SK-N-SH (cell line): ENCODE data around the gene PARD3B.

Experiments used
- CHD2 ChIP-seq: fragments of 150-350 bp; IDR thresholded peaks from 2 replicates; pipeline ENCODE4 v1.6.1; 2018; ENCODE audit warnings: low read length; ENCODE audit not compliant: partially characterized antibody
- CTCF ChIP-seq: fragments of 200-600 bp; sonication (generic); IDR thresholded peaks from 2 replicates; pipeline ENCODE4 v1.6.1; 2017; ENCODE audit warnings: antibody characterized with exemption, mild to moderate bottlenecking, moderate library complexity
- ELF1 ChIP-seq: IDR thresholded peaks from 2 replicates; pipeline ENCODE4 v1.4.0; 2012
- EP300 ChIP-seq, 2 experiments: IDR thresholded peaks; 2 replicates each; pipeline versions ENCODE4 v1.4.0 to v1.6.1; 2012; ENCODE audit warnings: borderline replicate concordance in 1 of 2, low read depth in 1 of 2, low read length in 1 of 2
- FOXJ3 ChIP-seq: sonication (generic); formaldehyde crosslinking; IDR thresholded peaks from 2 replicates; pipeline ENCODE4 v1.5.1; 2020; ENCODE audit warnings: mild to moderate bottlenecking, missing genetic modification reagents
- NFIC ChIP-seq: IDR thresholded peaks from 2 replicates; pipeline ENCODE4 v1.4.0; 2012; ENCODE audit warnings: borderline replicate concordance
- NRF1 ChIP-seq: IDR thresholded peaks from 2 replicates; pipeline ENCODE4 v1.6.1; 2012; ENCODE audit warnings: low read depth, mild to moderate bottlenecking, low read length
- POLR2AphosphoS5 ChIP-seq: IDR thresholded peaks from 2 replicates; pipeline ENCODE4 v1.6.1; 2012; ENCODE audit warnings: low read depth, low read length
- RAD21 ChIP-seq: IDR thresholded peaks from 2 replicates; pipeline ENCODE4 v1.6.1; 2012; ENCODE audit warnings: mild to moderate bottlenecking, low read length
- TCF12 ChIP-seq: IDR thresholded peaks from 2 replicates; pipeline ENCODE4 v1.4.0; 2012
- USF2 ChIP-seq: fragments of 150-350 bp; IDR thresholded peaks from 2 replicates; pipeline ENCODE4 v1.6.1; 2017; ENCODE audit warnings: antibody characterized with exemption, low read length, low read depth, borderline replicate concordance
- YY1 ChIP-seq: IDR thresholded peaks from 2 replicates; pipeline ENCODE4 v1.4.0; 2012; ENCODE audit warnings: low read depth, mild to moderate bottlenecking
- TF ChIP-seq, protein P1 (sequence below): IDR thresholded peaks from 2 replicates; pipeline ENCODE4 v1.4.0; 2012; ENCODE audit warnings: low read depth, borderline replicate concordance

- TF ChIP-seq FOXJ3 (CRISPR knock-in tag): no peak
- TF ChIP-seq NFIC: no peak
- no peak for TF ChIP-seq CHD2
- TF ChIP-seq USF2: no peak
- no peak for TF ChIP-seq YY1
- no peak for TF ChIP-seq CTCF
- TF ChIP-seq TCF12: no peak
- no peak for TF ChIP-seq NRF1
- TF ChIP-seq POLR2AphosphoS5: no peak
- TF ChIP-seq, protein P1, sequence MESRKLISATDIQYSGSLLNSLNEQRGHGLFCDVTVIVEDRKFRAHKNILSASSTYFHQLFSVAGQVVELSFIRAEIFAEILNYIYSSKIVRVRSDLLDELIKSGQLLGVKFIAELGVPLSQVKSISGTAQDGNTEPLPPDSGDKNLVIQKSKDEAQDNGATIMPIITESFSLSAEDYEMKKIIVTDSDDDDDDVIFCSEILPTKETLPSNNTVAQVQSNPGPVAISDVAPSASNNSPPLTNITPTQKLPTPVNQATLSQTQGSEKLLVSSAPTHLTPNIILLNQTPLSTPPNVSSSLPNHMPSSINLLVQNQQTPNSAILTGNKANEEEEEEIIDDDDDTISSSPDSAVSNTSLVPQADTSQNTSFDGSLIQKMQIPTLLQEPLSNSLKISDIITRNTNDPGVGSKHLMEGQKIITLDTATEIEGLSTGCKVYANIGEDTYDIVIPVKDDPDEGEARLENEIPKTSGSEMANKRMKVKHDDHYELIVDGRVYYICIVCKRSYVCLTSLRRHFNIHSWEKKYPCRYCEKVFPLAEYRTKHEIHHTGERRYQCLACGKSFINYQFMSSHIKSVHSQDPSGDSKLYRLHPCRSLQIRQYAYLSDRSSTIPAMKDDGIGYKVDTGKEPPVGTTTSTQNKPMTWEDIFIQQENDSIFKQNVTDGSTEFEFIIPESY: no peak
- no peak for TF ChIP-seq RAD21
- TF ChIP-seq EP300 (IDR thresholded peaks at IDR 0.05; ENCODE audit: borderline replicate concordance in 1 of 2, low read depth in 1 of 2, low read length in 1 of 2): no peak
- TF ChIP-seq ELF1: no peak
These were observed 304.6 kb downstream of the PARD3B start for GRCh38 chr2:204849892-204850291.
